GM18498 (cell line): ENCODE results near the gene DACT3.
"Not testable (repeated sequence)": the region's sequence is repeated elsewhere in the genome, so short reads cannot be mapped to it uniquely, and the experiment has no call there.

Source experiments
- ATAC-seq: cut with Tn5 transposase; IDR thresholded peaks from one replicate; pipeline ENCODE4 v1.9.1; 2021; ENCODE audit warnings: mild to moderate bottlenecking, moderate library complexity; ENCODE audit not compliant: unreplicated experiment

DACT3 gene

DNA sequence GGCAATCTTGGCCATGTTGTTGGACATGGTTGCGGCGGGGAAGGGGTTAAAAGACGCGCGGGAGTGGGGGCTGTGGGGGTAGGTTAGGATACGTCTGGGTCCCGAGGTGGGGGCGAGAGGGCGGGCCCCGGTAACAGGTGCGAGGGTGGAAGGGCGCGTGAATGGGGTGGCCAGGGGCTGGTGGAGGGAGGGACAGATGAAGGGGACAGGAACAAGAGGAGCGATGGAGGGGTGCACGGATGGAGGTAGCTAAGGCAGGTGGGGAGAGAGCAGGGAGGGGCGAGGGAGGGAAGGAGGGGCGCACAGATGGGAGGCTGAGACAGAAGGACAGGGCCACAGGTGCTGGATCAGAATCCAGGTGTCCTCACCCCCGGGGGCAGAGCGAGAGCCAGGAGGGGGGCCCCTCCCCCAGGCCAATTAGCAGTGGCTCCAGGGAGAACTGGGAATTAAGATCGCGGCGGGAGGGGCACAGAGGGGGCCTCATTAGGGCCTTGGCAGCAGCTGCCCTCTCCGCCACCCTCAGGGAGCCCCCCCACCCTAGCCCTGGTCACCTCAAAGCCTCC is 26.2 kb downstream of the DACT3 start:
- no peak for ATAC-seq

DNA sequence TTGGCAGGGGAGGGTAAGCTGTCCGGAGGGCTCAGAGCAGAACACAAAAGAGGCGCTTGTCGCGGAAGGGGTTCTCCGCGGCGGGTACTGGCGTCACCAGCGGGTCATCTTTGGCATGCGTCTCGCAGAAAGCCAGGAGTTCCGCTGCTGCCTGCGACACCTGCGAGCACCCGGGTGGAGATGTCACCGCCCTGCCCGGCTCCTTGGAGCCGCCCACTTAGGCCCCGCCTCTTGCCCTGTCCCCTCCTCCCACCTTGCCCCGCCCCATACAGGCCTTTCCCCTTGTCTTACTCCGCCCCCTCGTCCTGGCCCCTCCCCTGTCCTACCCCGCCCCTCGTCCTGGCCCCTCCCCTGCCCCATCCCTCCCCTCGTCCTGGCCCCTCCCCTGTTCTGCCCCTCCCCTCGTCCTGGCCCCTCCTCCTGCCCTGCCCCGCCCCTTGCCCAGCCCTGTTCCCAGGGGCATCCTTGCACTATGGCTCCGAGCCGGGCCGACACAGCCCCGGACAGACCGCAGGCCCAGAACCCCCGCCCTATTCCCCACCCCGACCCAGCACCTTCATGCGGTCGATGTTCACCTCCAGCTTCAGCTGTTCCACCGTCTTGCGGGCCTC is 26.8 kb downstream of the DACT3 start:
- ATAC-seq: peak; percentile 65

DNA sequence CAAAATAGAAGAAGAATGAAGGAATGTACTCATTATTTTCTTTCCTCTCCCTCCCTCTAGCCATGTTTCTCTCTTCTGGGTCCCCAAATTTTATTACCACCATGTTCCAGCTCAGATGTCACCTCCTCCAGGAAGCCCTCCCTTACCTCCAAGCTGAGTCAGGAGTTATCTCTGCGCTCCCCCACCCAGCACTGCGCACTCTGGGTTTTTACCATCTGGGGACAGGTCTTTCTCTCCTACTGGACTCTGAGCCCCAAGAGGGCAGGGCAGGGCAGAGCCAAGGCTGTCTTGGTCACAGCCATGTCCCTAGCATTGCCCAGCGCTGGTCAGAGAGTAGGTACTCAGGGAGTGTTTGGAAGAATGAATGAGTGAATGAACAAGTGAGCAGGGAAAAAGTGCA is 27.9 kb downstream of the DACT3 start:
- no peak for ATAC-seq

DNA sequence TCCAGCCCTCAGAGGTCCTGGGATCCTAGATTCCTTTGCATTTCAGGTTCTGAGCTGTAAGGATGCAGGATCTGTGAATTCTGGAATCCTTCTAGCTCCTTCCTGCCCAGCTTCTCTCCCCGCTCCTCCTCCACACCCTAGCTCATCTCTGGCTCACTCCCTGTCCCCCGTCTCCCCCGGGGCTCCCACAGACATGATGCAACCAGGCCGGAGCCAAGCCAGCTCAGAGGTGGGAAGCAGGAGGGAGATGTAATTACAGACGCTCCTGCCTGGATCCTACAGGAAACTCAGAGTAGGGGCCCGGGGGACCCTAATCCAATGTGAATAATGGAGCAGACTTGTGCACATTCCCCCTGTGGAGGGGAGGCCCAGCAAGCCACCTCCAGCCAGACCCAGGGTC is 29.5 kb downstream of the DACT3 start:
- no peak for ATAC-seq

DNA sequence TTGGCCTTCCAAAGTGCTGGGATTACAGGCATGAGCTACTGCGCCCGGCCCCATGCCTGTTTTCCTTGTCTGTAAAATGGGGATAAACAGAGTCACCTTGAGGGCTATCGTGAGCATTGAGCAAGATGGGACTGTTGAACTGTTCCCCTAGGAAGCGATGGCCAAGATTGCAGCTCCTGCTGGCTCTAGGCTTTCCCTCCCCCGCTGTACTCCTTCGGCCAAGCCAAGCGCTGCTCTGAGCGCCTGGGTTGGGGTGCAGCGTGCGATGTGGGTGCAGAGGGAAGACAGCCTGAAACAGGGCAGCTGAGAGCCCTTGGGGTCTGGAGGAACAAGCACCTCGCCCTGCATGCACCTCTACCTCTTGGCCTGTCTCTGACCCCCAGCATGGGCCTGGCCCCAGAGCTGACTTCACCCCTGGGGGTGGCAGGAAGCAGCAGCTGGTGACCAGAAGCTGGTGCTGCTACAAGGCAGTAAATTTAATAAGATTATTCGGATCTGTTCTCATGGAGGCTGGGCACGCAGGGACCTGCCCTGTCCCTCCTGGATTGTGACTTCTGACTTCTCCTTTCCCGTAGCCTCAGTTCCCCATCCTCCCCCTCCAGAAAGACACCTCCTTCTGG is 30.3 kb downstream of the DACT3 start:
- ATAC-seq: no peak

DNA sequence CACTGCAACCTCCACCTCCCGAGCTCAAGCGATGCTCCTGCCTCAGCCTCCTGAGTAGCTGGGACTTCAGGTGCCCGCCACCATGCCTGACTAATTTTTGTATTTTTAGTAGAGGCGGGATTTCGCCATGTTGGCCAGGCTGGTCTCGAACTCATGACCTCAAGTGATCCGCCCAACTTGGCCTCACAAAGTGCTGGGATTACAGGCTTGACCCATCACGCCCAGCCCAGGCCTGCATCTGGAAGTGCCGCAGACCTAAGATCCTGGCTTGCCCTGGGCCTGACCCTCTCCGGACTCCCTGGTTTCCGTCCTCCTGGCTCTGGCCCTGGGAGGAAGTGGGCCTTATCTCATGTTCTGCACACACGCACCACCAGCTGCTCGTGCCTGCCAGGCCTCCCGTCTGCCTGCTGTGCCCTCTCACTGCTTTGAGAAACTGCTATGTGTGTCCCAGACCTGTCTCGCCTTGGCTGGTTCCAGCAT is 31.4 kb downstream of the DACT3 start:
- ATAC-seq: no peak

DNA sequence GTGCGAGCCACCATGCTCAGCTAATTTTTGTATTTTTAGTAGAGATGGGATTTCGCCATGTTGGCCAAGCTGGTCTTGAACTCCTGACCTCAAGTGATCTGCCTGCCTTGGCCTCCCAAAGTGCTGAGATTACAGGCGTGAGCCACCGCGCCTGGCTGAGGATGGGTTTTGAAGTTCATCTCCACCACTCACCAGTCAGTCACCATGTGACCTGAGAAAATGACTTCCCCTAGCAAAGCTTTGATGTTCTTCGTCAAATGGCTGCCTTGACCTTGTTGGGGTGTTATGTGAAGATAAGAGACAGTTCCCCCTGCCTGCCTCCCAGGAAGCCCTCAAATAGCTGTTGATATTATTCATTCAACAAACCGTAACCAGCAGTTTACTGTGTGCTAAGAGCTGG is 32.0 kb downstream of the DACT3 start:
- ATAC-seq: not testable (repeated sequence)

DNA sequence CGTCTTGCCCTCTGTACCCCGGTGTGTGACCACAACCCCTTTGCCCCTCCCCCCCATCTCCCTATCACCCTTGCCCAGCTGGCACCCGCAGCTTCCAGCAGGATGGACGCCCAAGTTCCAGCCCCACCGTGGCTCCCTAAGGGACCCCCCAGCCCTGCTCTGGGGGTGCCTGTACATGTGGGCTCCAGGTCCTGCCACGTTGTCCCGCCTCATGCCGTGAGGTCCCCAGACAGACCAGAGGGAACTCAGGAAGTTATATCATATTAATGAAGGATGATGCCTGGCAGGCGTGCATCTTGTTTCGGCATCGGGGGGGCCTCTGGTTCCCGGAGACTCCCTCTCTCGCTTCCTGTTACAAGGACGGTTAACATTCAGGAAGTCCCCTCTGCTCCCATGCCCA is 34.5 kb downstream of the DACT3 start:
- no peak for ATAC-seq

DNA sequence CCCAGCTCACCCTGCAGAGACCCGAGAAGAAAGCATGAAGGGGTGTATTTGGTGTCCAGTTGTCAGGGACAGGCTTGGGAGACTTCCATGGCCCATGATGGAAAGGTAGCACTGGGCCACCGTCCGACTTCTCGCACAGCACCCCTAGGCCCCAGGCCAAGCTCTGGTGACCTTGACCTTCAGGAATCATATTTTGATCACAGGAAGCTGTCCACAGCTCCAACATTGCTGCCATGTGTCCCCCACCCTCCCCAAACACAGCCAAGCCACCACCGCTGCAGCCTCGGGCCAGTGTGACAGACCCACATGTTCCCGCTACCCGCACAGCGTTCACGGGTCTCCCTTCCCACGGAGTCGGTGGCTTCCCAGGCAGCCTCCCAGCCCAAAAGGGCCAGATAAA is 35.3 kb downstream of the DACT3 start:
- no peak for ATAC-seq

DNA sequence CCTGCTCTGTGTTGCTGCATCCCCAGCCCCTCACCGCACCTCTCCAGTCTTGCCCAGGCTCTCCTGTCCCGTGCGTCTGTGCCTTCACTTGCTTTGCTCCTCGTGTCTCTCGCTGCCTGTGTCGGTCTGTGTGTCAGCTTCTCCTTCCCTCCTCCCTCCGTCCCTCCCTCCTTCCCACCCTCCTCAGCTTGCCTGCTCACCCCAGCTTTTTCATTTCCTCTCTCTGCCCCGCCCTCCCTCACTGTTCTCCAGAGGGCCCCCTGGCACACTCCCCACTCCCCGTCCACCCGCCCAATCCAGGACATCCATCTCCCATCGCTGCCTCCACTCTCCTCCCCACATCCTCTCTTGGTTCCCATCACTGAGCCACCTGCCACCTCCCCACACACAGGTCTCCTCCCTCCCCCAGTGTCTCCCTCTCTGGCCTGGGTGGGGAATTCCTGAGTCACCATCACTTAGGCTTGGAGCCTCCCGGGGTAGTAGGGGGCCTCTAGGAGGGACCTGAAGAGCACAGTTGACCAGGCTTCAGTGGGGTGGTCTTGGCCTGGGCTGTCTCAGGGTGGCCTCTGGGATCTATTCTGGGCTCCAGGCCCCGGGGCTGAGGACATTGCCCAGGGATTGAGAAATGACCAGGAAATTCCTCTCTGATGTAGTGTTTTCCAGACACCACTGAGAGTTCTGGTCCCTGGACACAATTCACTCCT is 35.9 kb downstream of the DACT3 start, which contains the start of gene PTGIR:
Gene PTGIR (minus strand): TSS at position 132 of the 704 bp plus-strand sequence. CDS start 864 bp downstream, outside the sequence.
- ATAC-seq: no peak

DNA sequence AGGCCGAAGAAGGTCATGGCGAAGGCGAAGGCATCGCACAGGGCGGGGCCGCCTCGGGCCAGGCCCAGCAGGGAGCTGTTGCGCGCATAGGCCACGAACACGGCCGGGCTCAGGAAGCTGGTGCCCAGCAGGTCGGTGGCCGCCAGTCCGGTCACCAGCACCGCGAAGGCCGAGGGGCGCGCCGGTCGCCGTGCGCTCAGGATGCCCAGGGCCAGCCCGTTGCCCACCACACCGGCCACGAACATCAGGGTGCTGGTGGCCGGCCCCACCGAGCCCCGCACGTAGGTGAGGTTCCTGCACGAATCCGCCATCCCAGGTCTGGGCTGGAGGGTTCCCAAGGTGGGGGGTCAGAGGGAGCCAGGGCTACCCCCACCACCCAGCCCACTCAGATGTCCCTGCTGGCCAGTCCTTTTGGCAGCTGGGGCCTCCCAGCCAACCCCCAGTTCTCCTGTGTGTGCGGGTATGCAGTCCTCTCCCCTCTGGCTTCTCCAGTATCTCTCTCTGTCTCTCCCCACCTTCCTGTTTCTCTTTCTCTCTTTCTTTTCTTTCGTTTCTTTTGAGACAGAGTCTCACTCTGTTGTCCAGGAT is 37.0 kb downstream of the DACT3 start:
- ATAC-seq: no peak

DNA sequence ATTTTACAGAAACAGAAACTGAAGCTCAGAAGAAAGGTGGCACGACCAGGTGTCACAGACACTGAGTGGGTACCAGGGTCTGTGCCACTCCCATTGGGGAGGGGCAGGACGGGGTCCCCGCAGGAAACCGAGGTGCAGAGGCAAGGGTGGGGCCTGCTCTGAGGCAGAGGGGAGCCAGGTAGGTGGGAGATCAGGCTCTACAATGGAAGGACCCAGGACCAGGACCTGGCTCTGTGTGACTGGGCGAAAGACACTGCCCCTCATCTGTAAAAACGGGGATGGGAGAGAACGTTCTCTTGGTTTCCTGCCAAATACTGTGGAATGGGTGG is 38.9 kb downstream of the DACT3 start:
- ATAC-seq: no peak

DNA sequence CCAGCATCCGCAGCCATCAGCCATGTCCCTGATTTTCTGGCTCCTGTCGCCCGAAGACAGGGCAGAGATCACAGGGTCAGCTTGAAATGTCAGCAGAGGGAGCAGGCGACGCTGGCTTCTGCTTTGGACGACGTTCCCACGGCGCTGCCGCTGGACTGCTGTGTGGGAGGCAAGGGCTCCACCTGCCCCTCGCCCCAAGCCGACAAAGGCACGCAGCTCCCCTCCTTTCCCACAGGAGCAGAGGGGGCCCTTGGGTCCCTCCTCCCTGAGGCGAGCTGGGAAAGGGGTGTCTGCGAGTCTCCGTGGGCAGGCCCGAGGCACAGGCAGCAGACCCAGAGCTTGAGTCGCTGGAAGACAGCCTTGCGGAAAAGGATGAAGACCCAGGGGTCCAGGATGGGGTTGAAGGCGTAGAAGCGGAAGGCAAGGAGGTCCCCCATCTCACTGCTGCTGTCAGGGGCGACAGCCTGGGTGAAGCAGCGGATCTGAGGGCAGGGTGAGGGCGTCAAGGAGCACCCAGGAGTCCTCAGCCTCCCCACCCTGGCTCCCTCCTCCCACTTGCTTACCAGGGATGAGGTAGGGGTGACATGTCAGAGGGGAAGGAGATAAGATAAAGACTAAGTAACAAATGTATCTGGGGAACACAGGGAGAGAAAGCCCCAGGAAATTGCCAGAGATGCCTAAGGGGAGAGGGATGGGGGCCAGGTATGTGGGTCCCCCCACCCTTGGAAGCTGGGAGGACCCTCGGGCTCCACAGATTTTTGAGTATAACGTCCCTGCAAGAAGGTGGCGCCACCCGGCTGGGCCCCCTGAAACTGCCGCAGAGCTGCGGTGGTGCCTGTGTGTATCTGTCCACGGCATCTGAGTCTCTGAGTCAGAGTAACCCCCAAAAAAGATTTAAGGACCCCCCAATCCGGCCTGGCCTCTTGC is 39.5 kb downstream of the DACT3 start:
- ATAC-seq: no peak

DNA sequence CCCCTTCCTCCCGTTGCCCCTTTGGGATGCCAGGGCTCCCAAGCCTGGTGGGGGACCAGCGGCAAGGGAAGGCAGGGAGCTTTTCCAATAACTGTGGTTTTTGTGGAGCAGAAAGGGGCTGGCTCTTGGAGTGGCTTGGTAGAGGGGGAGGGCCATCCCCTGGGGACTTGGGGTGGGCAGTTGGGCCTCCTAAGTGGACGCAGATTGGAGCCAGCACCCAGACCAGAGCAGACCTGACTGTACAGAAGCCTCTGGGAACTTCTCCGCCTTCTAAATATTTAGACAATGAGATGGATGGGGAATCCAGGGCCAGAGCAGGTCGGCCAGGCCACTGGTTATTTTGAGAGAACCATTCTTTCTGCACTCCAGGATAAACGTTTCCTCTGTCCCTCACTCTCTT is 40.3 kb downstream of the DACT3 start:
- no peak for ATAC-seq

DNA sequence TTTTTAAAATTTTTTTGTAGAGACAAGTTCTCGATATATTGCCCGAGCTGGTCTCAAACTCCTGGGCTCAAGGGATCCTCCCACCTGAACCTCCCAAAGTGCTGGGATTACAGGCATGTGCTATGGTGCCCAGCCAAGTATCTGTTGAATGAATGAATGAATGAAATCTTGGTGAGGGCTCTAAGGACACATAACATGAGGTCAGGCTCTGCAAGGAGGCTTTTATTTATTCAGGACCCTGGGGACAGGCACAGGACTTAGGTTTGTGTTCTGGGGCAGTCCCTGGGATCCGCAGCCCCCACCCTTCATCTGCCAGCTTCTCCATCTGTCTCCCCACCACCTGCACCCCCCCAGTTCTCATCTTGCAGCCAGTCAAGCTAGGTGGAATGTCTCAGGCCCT is 40.7 kb downstream of the DACT3 start:
- ATAC-seq: no peak

DNA sequence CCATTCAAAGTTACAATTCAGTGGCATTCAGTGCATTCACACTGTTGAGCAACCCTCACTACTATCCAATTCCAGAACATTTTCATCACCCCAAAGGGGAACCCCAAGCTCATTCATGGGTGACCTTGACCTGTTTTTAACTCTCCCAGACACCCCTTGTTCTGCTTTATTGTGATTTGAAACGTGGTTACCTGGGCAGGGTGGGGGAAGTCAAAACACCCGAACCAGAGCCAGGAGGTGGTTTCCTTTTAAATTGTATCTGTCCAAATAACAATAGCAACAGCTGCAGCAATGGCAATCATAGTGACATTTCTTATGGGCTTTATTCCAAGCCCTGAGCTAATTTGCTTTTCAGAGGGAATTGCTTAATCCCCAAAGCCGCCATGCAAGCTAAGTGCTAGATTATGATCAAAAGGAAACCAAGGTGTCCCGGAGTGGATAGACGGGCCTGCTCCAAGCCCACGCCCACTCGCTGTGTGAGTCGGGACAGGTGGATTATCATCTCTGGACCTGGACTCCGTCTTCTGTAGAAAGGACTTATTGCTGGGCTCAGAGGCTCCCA is 42.2 kb downstream of the DACT3 start:
- ATAC-seq: no peak

DNA sequence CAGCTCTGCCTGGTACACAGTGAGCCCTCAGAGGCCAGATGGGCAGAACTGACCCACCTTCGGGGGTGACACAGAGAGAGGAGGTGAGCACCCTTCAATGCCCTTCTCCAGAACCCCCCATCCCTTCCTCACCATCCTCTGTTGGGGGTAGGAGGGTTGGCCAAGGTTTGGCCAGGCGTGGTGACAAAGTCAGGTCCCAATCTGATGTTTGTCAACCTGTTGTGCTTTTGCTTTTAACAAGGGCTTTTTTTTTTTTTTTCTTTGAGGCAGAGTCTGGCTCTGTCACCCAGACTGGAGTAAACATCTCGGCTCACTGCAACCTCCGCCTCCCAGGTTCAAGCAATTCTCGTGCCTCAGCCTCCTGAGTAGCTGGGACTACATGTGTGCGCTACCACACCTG is 43.4 kb downstream of the DACT3 start:
- no peak for ATAC-seq

DNA sequence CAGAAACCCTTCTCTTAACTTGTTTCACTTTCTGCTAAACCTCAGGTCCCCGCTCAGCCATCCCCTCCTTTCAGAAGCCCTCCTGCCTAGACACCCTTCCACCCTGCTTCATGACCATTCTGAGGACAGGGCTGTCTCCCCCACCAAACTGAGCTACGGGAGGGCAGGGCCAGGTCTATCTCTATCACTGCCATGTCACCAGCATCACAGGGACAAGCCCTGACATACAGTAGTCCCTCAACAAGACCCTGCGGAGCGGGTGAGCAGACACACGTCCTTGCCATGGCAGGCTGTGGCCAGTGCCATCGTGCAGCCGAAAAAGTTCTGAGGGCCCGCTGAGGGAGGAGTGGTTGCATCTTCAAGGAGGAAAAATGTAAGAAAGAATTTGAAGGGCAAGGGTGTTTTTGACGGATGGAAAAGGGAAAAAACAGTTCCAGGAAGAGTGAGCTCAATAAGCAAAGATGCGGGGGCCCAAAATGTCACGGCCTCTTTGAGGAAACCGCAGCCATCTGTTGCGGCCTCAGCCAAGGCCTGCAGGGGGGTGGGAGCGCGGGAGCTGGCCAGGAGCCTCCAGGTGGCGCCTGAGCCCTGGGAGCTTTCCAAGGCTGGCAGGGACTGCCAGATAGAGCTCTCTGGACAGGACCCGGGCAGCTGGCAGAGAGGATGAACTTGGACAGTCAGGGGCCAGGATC is 44.2 kb downstream of the DACT3 start:
- ATAC-seq: no peak

DNA sequence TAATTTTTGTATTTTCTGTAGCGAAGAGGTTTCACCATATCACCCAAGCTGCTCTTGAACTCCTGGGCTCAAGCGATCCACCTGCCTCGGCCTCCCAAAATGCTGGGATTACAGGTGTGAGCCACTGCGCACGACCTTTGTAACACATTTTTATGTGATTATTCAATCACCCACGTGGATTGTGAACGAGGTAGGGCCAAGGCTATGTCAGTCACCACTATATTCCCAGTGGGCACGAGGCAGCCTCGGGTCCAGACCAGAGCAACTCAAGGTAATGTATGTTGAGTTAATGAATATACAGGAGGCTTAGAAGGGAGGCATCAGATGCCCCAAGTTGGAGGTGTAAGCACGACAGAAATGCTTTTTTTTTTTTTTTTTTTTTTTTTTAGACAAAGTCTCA is 45.0 kb downstream of the DACT3 start:
- ATAC-seq: no peak
